K562 (cell line): ENCODE data around the gene CCDC187. TPM values are rescaled to one million over a fixed set of nuclear protein-coding genes. Genes with fewer than 3 reads are reported as not detected.

ENCODE experiments used
- DPF2 ChIP-seq: fragments of 450-650 bp; IDR thresholded peaks from 2 replicates; pipeline ENCODE4 v1.6.1; 2016
- FOXJ3 ChIP-seq: sonication (generic); formaldehyde crosslinking; IDR thresholded peaks from 2 replicates; pipeline ENCODE4 v1.4.0; 2020; ENCODE audit warnings: mild to moderate bottlenecking, missing genetic modification reagents
- FUS ChIP-seq: fragments of 200-400 bp; formaldehyde crosslinking; optimal IDR thresholded peaks from 2 replicates; pipeline ENCODE3; 2017; ENCODE audit warnings: low read depth, low read length
- GATAD2B ChIP-seq: fragments of 450-650 bp; IDR thresholded peaks from 2 replicates; pipeline ENCODE4 v1.6.1; 2017; ENCODE audit warnings: mild to moderate bottlenecking, borderline replicate concordance
- LARP7 ChIP-seq: fragments of 450-650 bp; IDR thresholded peaks from 2 replicates; pipeline ENCODE4 v1.6.1; 2016
- MTA2 ChIP-seq: fragments of 450-650 bp; IDR thresholded peaks from 2 replicates; pipeline ENCODE4 v1.6.1; 2016; ENCODE audit warnings: low read depth
- MYC ChIP-seq, 2 experiments: fragments of 250-450 bp in 1 of 2; sonication (Bioruptor Pico) in 1 of 2; IDR thresholded peaks; 2 replicates each; pipeline versions ENCODE4 v1.5.1 to v1.6.1; 2012 to 2021; ENCODE audit warnings: low read depth in 2 of 2, borderline replicate concordance in 1 of 2, improper control_type of control experiment in 1 of 2, low read length in 1 of 2, mild to moderate bottlenecking in 1 of 2, moderate library complexity in 1 of 2
- NR2C1 ChIP-seq, 2 experiments: fragments of 450-650 bp; IDR thresholded peaks; 2 replicates each; pipeline ENCODE4 v1.6.1; 2017; ENCODE audit warnings: mild to moderate bottlenecking in 2 of 2, antibody characterized with exemption in 1 of 2, inconsistent platforms in 1 of 2, missing compliant biosample characterization in 1 of 2, missing genetic modification characterization in 1 of 2
- RBBP5 ChIP-seq: fragments of 200-600 bp; sonication (generic); IDR thresholded peaks from 2 replicates; pipeline ENCODE4 v1.6.1; 2012; ENCODE audit warnings: borderline replicate concordance, mild to moderate bottlenecking, low read length, control low read depth, inconsistent platforms; ENCODE audit not compliant: insufficient read depth, poor library complexity, severe bottlenecking
- ZFP30 ChIP-seq: fragments of 250-450 bp; sonication (Bioruptor Pico); IDR thresholded peaks from 2 replicates; pipeline ENCODE4 v1.8.0; 2022; ENCODE audit warnings: moderate library complexity, mild to moderate bottlenecking, inconsistent platforms, borderline replicate concordance
- ZFX ChIP-seq: sonication (generic); formaldehyde crosslinking; IDR thresholded peaks from 2 replicates; pipeline ENCODE4 v1.8.0; 2022; ENCODE audit warnings: mild to moderate bottlenecking, missing genetic modification reagents, moderate library complexity
- polyA plus RNA-seq, 8 experiments: library from polyadenylated mRNA; depleted of rRNA in 4 of 8; stranded (reverse) in 5 of 8; unstranded in 3 of 8; fragments of >200 nt; fragmentation: Nextera tagmentation in 2 of 8; fragmentation: Illumina TruSeq in 1 of 8; extraction: Ambion mirVana in 2 of 8; extraction: Trizol in 1 of 8; gene quantifications; 2 replicates each; pipeline versions ENCODE4 v1.2.1 to v1.2.3, GENCODE V29; 2011 to 2014; ENCODE audit warnings: inconsistent platforms in 1 of 8, missing spikeins in 1 of 8
- total RNA-seq, 7 experiments: library from RNA; depleted of rRNA in 6 of 7; stranded (reverse); fragments of >200 nt in 6 of 7; fragmentation: Illumina TruSeq in 2 of 7; extraction: Trizol in 2 of 7; gene quantifications; 2 replicates each; pipeline versions ENCODE4 v1.2.1 to v1.2.3, GENCODE V29; 2011 to 2021; ENCODE audit warnings: low replicate concordance in 1 of 7
- TF ChIP-seq, protein P1 (sequence below): sonication (generic); formaldehyde crosslinking; IDR thresholded peaks from 2 replicates; pipeline ENCODE4 v1.8.1; 2023; ENCODE audit warnings: mild to moderate bottlenecking, missing genetic modification reagents
- TF ChIP-seq, protein P2 (sequence below): fragments of 250-450 bp; sonication (Bioruptor Pico); IDR thresholded peaks from 2 replicates; pipeline ENCODE4 v1.5.0; 2021
- TF ChIP-seq, protein P3 (sequence below), 2 experiments: IDR thresholded peaks; 2 replicates each; pipeline ENCODE4 v1.6.1; 2012; ENCODE audit warnings: improper control_type of control experiment in 2 of 2, low read depth in 2 of 2, low read length in 2 of 2, borderline replicate concordance in 1 of 2
- TF ChIP-seq, protein P4 (sequence below): sonication (generic); formaldehyde crosslinking; IDR thresholded peaks from 2 replicates; pipeline ENCODE4 v1.8.0; 2022; ENCODE audit warnings: mild to moderate bottlenecking, low read depth, missing genetic modification reagents

Gene CCDC187
- total and polyA plus RNA-seq, 9 of the 15 experiments (the other 6 are each of a cell fraction or from before 2014, with no cell fraction given): not detected

DNA sequence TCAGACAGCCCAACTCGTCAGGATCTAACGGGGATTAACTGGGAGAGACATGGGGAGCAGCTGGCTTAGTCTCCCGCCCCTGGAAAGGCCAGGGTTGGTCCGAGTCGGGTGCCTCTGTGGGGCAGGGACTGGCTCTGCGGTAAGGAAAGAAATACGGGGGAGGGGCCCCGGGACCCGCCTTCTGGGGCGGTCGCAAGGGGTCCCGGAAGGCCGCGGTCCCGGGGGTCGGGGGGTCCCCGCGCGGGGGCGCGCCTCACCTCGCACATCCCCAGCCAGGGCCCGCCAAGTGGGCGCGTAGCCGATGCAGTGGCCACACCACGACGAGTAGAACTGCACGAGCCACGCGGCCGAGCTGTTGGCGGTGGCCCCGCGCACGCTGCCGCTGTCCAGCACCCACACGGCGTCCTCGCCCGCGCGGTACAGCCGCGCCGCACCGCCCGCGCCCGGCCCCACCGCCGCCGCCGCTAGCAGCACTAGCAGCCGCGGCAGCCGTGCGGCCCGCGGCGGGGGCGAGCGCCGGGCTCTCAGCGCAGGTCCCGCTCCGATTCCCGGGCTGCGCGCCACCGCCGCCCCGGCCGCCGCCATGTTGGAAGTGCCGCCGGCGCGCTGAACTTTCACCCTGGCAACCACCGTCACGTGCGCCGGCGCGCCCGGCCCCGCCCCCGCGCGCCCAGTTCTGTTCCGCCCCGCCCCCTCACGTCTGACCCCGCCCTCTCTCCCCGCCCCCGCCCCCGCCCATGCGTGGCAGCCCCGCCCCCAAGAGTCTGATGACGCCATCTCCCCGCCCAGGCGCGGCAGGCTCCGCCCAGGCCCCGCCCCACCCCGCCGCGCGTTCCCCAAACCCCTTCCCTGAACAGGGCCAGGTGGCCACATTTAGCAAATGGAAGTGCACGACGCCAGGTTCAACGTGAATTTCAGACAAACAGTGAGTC lies 58.4 kb downstream of the CCDC187 start, which contains the start of gene QSOX2 (continued):
- TF ChIP-seq ZFX (CRISPR knock-in tag) (peak; percentile 44; the same call in 1 of the 2 replicates), FUS (no peak), LARP7 (no peak), MTA2 (no peak), RBBP5 (peak; percentile 91), DPF2 (no peak; the same call in 1 of the 2 replicates), MYC (IDR thresholded peaks at IDR 0.05; ENCODE audit: low read depth, low read length) (peak; percentile 96), MYC (CRISPR knock-in tag; IDR thresholded peaks at IDR 0.05; ENCODE audit: borderline replicate concordance, low read depth) (no peak), FOXJ3 (CRISPR knock-in tag) (no peak), ZFP30 (CRISPR knock-in tag) (no peak), NR2C1 (IDR thresholded peaks at IDR 0.05) (peak; percentile 75), NR2C1 (tag; IDR thresholded peaks at IDR 0.05) (peak; percentile 70; the same call in 1 of the 2 replicates), GATAD2B (peak; percentile 82)
- TF ChIP-seq, protein P1, sequence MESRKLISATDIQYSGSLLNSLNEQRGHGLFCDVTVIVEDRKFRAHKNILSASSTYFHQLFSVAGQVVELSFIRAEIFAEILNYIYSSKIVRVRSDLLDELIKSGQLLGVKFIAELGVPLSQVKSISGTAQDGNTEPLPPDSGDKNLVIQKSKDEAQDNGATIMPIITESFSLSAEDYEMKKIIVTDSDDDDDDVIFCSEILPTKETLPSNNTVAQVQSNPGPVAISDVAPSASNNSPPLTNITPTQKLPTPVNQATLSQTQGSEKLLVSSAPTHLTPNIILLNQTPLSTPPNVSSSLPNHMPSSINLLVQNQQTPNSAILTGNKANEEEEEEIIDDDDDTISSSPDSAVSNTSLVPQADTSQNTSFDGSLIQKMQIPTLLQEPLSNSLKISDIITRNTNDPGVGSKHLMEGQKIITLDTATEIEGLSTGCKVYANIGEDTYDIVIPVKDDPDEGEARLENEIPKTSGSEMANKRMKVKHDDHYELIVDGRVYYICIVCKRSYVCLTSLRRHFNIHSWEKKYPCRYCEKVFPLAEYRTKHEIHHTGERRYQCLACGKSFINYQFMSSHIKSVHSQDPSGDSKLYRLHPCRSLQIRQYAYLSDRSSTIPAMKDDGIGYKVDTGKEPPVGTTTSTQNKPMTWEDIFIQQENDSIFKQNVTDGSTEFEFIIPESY (CRISPR knock-in tag): 0 out of 2 replicates have a peak, but pooled peaks have one; percentile 32
- TF ChIP-seq, protein P2, sequence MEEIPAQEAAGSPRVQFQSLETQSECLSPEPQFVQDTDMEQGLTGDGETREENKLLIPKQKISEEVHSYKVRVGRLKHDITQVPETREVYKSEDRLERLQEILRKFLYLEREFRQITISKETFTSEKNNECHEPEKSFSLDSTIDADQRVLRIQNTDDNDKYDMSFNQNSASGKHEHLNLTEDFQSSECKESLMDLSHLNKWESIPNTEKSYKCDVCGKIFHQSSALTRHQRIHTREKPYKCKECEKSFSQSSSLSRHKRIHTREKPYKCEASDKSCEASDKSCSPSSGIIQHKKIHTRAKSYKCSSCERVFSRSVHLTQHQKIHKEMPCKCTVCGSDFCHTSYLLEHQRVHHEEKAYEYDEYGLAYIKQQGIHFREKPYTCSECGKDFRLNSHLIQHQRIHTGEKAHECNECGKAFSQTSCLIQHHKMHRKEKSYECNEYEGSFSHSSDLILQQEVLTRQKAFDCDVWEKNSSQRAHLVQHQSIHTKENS: no peak
- TF ChIP-seq, protein P3, sequence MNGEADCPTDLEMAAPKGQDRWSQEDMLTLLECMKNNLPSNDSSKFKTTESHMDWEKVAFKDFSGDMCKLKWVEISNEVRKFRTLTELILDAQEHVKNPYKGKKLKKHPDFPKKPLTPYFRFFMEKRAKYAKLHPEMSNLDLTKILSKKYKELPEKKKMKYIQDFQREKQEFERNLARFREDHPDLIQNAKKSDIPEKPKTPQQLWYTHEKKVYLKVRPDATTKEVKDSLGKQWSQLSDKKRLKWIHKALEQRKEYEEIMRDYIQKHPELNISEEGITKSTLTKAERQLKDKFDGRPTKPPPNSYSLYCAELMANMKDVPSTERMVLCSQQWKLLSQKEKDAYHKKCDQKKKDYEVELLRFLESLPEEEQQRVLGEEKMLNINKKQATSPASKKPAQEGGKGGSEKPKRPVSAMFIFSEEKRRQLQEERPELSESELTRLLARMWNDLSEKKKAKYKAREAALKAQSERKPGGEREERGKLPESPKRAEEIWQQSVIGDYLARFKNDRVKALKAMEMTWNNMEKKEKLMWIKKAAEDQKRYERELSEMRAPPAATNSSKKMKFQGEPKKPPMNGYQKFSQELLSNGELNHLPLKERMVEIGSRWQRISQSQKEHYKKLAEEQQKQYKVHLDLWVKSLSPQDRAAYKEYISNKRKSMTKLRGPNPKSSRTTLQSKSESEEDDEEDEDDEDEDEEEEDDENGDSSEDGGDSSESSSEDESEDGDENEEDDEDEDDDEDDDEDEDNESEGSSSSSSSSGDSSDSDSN (IDR thresholded peaks at IDR 0.05; ENCODE audit: borderline replicate concordance in 1 of 2, low read depth in 2 of 2, low read length in 2 of 2): peak in 1 of 2 experiments; percentile 61; a peak in 1 of 4 replicates
- TF ChIP-seq, protein P4, sequence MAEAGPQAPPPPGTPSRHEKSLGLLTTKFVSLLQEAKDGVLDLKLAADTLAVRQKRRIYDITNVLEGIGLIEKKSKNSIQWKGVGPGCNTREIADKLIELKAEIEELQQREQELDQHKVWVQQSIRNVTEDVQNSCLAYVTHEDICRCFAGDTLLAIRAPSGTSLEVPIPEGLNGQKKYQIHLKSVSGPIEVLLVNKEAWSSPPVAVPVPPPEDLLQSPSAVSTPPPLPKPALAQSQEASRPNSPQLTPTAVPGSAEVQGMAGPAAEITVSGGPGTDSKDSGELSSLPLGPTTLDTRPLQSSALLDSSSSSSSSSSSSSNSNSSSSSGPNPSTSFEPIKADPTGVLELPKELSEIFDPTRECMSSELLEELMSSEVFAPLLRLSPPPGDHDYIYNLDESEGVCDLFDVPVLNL (CRISPR knock-in tag): 0 out of 2 replicates have a peak, but pooled peaks have one; percentile 65
